ENCODE results near the gene VARS2. TPM values are rescaled to one million over a fixed set of nuclear protein-coding genes. Genes with fewer than 3 reads are reported as not detected.
A peak's percentile ranks its signal among the peaks of the same experiment; 100 is the strongest.
"Not testable (repeated sequence)": the region's sequence is repeated elsewhere in the genome, so short reads cannot be mapped to it uniquely, and the experiment has no call there.

VARS2 gene
- polyA plus RNA-seq, 1 donor from 2014 or later: 26.0 TPM

GRCh38 chr6:30902196-30902595 lies 11.8 kb upstream of the VARS2 start:
- not testable (repeated sequence) for H3K9me3 Mint-ChIP-seq, H3K36me3 Mint-ChIP-seq, H3K27me3 Mint-ChIP-seq
- peaks cover 9 to 14% (median 12%) of the 10 kb centered on the region in 3 donors for H3K4me1 Mint-ChIP-seq
- peak overlapping the region in 3 of 4 donors; percentile 5 to 87 (median 5) for H3K4me3 Mint-ChIP-seq
- peak overlapping the region in 2 of 3 donors; percentile 8 to 77 for H3K27ac Mint-ChIP-seq

- peak overlapping the region in 3 of 4 donors; percentile 5 to 87 (median 5) for H3K4me3 Mint-ChIP-seq
- peak overlapping the region in 2 of 3 donors; percentile 8 to 77 for H3K27ac Mint-ChIP-seq
- no peaks in the 10 kb centered on the region for H3K9me3 Mint-ChIP-seq
- H3K36me3 Mint-ChIP-seq: no peaks in the 10 kb centered on the region
- H3K27me3 Mint-ChIP-seq: no peaks in the 10 kb centered on the region
- H3K4me1 Mint-ChIP-seq: peaks cover 10 to 15% (median 15%) of the 10 kb centered on the region in 3 donors
These were observed 11.3 kb upstream of the VARS2 start for GRCh38 chr6:30902709-30903108.

- Mint-ChIP-seq H3K36me3 (no peaks in the 10 kb centered on the region), H3K9me3 (no peaks in the 10 kb centered on the region), H3K4me1 (peaks cover 15 to 19% (median 19%) of the 10 kb centered on the region in 3 donors), H3K27ac (no peak overlapping the region), H3K27me3 (no peaks in the 10 kb centered on the region), H3K4me3 (peak overlapping the region in 2 of 4 donors; percentile 5 to 27)
These were observed 10.8 kb upstream of the VARS2 start for GRCh38 chr6:30903236-30903635.

- H3K4me1 Mint-ChIP-seq: peaks cover 20 to 25% (median 23%) of the 10 kb centered on the region in 3 donors
These were observed 6.7 kb upstream of the VARS2 start for GRCh38 chr6:30907290-30907757.

GRCh38 chr6:30907758-30908591 lies 6.1 kb upstream of the VARS2 start, which contains the start of gene GTF2H4:
Gene GTF2H4, plus strand, starts transcription at chr6:30908207.
- peak within 1 kb of the TSS; percentile 96 to 99 (median 99) for H3K4me3 Mint-ChIP-seq
- H3K9me3 Mint-ChIP-seq: no peaks in the 10 kb centered on the region
- peaks cover 2% of the 10 kb centered on the region for H3K36me3 Mint-ChIP-seq
- H3K27me3 Mint-ChIP-seq: no peaks in the 10 kb centered on the region
- H3K4me1 Mint-ChIP-seq: peaks cover 14 to 19% (median 18%) of the 10 kb centered on the region in 3 donors
- peak within 1 kb of the TSS; percentile 40 to 64 (median 61) for H3K27ac Mint-ChIP-seq

More at GRCh38 chr6:30907290-30907757, 6.7 kb upstream of the VARS2 start:
- peak overlapping the region; percentile 96 to 99 (median 99) for H3K4me3 Mint-ChIP-seq
- H3K27me3 Mint-ChIP-seq, H3K36me3 Mint-ChIP-seq, H3K9me3 Mint-ChIP-seq: not testable (repeated sequence)
- H3K27ac Mint-ChIP-seq: peak overlapping the region in 1 of 3 donors; percentile 14

- Mint-ChIP-seq H3K27ac (no peak overlapping the region), H3K27me3 (no peaks in the 10 kb centered on the region), H3K4me3 (peak overlapping the region; percentile 96 to 99 (median 99)), H3K9me3 (no peaks in the 10 kb centered on the region), H3K36me3 (peaks cover 2% of the 10 kb centered on the region), H3K4me1 (peaks cover 17 to 18% (median 18%) of the 10 kb centered on the region in 3 donors)
These were observed 5.3 kb upstream of the VARS2 start for GRCh38 chr6:30908700-30909099.

GRCh38 chr6:30910473-30910872 lies 3.6 kb upstream of the VARS2 start:
- H3K4me3 Mint-ChIP-seq: peak overlapping the region in 1 of 4 donors; percentile 96
- not testable (repeated sequence) for H3K9me3 Mint-ChIP-seq, H3K27me3 Mint-ChIP-seq, H3K36me3 Mint-ChIP-seq, H3K27ac Mint-ChIP-seq
- peaks cover 19 to 23% (median 22%) of the 10 kb centered on the region in 3 donors for H3K4me1 Mint-ChIP-seq

GRCh38 chr6:30912746-30913520 lies 1.1 kb upstream of the VARS2 start:
- H3K27me3 Mint-ChIP-seq: no peaks in the 10 kb centered on the region
- H3K4me3 Mint-ChIP-seq: peak overlapping the region in 3 of 4 donors; percentile 80 to 96 (median 94)
- peaks cover 15 to 22% (median 22%) of the 10 kb centered on the region in 3 donors for H3K4me1 Mint-ChIP-seq
- peak overlapping the region in 2 of 3 donors; percentile 76 to 90 for H3K27ac Mint-ChIP-seq
- H3K9me3 Mint-ChIP-seq: no peaks in the 10 kb centered on the region
- H3K36me3 Mint-ChIP-seq: peaks cover 2% of the 10 kb centered on the region

- Mint-ChIP-seq H3K27ac (peak overlapping the region in 2 of 3 donors; percentile 31 to 90), H3K4me1 (peaks cover 8 to 16% (median 15%) of the 10 kb centered on the region in 3 donors), H3K27me3 (no peaks in the 10 kb centered on the region), H3K36me3 (peaks cover 2% of the 10 kb centered on the region), H3K4me3 (peak overlapping the region; percentile 94 to 98 (median 96)), H3K9me3 (no peaks in the 10 kb centered on the region)
These were observed 340 bp upstream of the VARS2 start for GRCh38 chr6:30913721-30914075.

GRCh38 chr6:30914854-30915590 lies 984 bp downstream of the VARS2 start:
- Mint-ChIP-seq H3K27me3 (no peaks in the 10 kb centered on the region), H3K9me3 (no peaks in the 10 kb centered on the region), H3K36me3 (peaks cover 4% of the 10 kb centered on the region), H3K4me3 (peak overlapping the region; percentile 94 to 98 (median 96)), H3K4me1 (peaks cover 9 to 14% (median 11%) of the 10 kb centered on the region in 3 donors), H3K27ac (peak overlapping the region; percentile 4 to 89 (median 31))

- H3K4me3 Mint-ChIP-seq: peak overlapping the region; percentile 75 to 96 (median 94)
- peaks cover 4% of the 10 kb centered on the region for H3K36me3 Mint-ChIP-seq
- H3K27me3 Mint-ChIP-seq: no peaks in the 10 kb centered on the region
- peak overlapping the region; percentile 4 to 59 (median 31) for H3K27ac Mint-ChIP-seq
- no peaks in the 10 kb centered on the region for H3K9me3 Mint-ChIP-seq
- H3K4me1 Mint-ChIP-seq: peaks cover 9 to 14% (median 11%) of the 10 kb centered on the region in 3 donors
These were observed 1.5 kb downstream of the VARS2 start for GRCh38 chr6:30915591-30915946.

- Mint-ChIP-seq H3K27me3 (no peaks in the 10 kb centered on the region), H3K4me1 (peaks cover 9 to 14% (median 11%) of the 10 kb centered on the region in 3 donors), H3K9me3 (no peaks in the 10 kb centered on the region), H3K27ac (no peak overlapping the region), H3K36me3 (peaks cover 4% of the 10 kb centered on the region), H3K4me3 (peak overlapping the region in 1 of 4 donors; percentile 40)
These were observed 3.0 kb downstream of the VARS2 start for GRCh38 chr6:30917041-30917440.

- peaks cover 10 to 14% (median 14%) of the 10 kb centered on the region in 3 donors for H3K4me1 Mint-ChIP-seq
- H3K9me3 Mint-ChIP-seq: no peaks in the 10 kb centered on the region
- H3K27ac Mint-ChIP-seq: no peak overlapping the region
- H3K27me3 Mint-ChIP-seq: no peaks in the 10 kb centered on the region
- H3K36me3 Mint-ChIP-seq: peaks cover 7% of the 10 kb centered on the region
- no peak overlapping the region for H3K4me3 Mint-ChIP-seq
These were observed 3.4 kb downstream of the VARS2 start for GRCh38 chr6:30917487-30917886.

- Mint-ChIP-seq H3K9me3 (no peaks in the 10 kb centered on the region), H3K27me3 (no peaks in the 10 kb centered on the region), H3K4me3 (peak overlapping the region in 1 of 4 donors; percentile 41), H3K27ac (no peak overlapping the region), H3K4me1 (peaks cover 7 to 14% (median 8%) of the 10 kb centered on the region in 3 donors), H3K36me3 (peaks cover 7% of the 10 kb centered on the region)
These were observed 4.6 kb downstream of the VARS2 start for GRCh38 chr6:30918670-30919069.
